Activated T-helper 1 cell treated with Interleukin-2 at 50 U/mL for 16 hours (primary cell): Measurements from ENCODE around the gene MDH1.
"Not testable (repeated sequence)": the region's sequence is repeated elsewhere in the genome, so short reads cannot be mapped to it uniquely, and the experiment has no call there.

Source experiments
- DNase-seq: peaks from one replicate; pipeline ENCODE4 v3.0.0-alpha.2; 2020; ENCODE audit warnings: low read depth

MDH1 gene

DNA sequence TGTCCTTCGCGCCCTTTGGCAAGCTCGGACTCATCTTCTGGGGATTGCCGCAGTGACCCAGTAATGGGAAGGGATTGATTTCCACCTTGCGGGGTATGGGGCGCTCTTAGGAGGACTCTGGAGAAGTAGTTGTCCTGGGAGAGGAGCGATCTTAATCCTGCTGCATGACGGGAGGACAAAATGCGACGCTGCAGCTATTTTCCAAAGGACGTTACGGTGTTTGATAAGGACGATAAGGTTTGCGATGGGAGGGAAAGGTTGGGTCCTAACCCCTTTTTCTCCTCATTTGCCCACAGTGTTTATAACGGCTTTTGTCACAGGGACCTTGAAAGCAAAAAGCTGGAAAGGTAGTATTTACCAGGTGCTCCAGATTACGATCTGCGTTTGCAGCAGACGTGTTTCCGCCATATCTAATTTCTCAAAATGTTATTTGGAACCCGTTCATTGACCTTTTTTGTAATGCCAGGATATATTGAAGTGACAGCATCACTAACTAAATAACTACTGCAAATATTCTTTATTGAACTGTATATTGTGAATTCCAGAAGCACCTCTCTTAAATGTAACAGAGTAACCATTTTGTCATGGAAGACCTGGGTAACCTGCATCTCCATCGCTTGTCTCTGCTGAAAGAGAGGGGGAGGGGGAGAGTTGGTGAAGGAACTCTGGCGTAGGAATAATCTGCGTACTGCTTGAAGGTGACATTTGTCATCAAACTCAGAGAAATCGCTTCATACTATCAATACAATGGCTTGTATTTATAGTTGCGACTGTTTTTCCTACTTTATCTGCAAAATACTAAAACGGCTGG, 590 bp downstream of the MDH1 start:
- DNase-seq, result no peak

- no peak for DNase-seq
Observed at GRCh38 chr2:63590626-63591408, 2.1 kb downstream of the MDH1 start.

DNA sequence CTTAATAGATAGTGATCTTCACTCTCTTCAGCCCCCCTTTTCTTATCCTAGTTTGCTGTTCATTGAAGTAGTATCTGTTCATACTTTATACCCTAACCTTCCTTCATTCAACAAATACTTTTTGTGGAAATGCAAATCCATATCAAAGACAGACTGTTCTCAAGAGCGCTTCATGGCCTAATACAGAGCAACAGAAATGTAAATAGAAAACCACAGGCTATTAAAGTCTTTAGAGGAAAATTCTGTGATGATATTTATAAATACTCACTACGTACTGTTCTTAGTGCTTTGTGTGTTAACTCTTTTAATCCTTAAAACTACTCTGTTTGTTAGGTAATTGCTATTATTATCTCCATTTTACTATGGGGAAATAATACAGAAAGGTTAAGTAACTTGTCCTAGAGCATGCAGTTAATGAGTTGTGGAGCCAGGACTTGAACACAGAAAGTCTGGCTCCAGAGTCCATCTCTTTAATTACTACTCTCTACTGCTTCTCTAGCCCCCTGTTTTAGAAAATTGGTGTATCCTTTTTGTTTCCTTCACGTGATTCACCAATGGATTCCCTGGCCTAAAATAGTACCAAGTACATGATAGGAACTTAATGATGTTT, 2.9 kb downstream of the MDH1 start:
- DNase-seq, result no peak

DNA sequence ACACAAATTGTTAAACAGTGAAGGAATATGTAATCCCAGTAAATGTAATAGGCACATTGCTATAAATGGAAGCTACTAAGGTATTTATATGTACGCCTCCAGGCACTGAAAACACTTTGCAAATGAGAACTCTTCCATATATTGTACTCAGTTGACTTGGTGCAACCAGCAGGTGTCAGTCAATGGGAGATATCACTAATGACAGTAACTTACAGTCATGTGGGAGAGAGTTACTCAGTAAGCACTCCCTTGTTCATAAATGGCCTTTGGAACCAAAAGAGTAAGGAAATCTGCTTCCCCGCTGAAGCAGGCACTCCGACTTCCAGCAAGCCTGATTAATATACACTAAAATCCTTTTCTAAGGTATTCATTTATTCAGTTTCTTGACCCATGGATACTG, 5.9 kb downstream of the MDH1 start:
- no peak for DNase-seq

DNA sequence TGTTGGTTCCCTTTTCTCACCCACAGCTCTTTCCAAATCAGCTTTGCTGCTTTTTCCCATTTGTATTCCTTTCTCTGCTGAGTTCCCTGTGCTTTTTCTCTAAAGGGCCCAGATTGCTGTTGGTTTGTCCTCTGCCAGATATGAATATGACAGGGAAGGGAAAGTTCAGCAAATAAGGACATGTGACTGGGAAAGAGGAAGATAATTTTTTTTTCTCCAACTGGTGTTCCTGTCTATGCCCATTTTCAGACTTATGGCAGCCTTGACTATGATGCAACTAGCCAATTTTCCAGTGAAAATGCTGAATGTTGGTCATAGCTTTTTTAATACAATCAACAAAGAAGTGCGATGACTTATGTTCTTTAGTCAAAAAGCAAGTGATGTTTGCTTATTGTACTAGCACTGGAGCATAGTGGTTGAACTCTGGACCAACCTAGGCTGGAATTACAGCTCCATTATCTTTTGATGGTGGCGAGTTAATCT, 7.7 kb downstream of the MDH1 start:
- no peak for DNase-seq

DNA sequence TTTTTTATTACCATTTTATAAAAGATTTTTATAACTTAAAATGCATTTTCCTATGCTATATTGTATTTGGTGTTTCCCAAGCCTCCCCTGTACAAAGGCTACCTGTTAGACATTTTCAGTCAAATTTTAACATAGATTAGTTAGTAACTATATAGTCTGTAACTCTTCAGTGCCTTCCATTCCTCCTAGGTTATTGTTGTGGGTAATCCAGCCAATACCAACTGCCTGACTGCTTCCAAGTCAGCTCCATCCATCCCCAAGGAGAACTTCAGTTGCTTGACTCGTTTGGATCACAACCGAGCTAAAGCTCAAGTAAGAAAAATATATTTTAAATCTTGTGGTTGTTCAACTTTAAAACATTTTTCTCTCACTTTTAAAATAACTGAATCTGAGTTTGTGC, 10.2 kb downstream of the MDH1 start:
- DNase-seq, result no peak

GRCh38 chr2:63600881-63601460, 12.2 kb downstream of the MDH1 start:
- no peak for DNase-seq

- no peak for DNase-seq
Observed at GRCh38 chr2:63604666-63605065, 15.9 kb downstream of the MDH1 start.

GRCh38 chr2:63608865-63609264, 20.1 kb downstream of the MDH1 start:
- DNase-seq, result not testable (repeated sequence)

DNA sequence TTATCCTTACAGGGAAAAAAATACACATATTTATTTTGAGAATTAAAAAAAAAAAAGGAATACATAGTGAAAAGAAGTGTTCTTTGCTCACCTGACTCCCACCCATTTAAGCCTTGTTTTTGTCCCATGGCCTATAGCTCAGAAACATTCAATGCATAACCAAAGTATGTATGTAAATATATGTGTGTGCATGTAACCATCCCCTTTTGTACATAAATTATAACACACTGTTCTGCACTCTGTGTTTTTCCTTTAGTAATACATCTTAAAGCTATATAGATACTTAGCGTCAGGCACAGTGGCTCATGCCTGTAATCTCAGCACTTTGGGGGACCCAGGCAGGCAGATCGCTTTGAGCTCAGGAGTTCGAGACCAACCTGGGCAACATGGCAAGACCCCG, 21.8 kb downstream of the MDH1 start:
- no peak for DNase-seq

- no peak for DNase-seq
Observed at GRCh38 chr2:63613391-63613901, 24.7 kb downstream of the MDH1 start.

GRCh38 chr2:63614448-63614968, 25.7 kb downstream of the MDH1 start:
- DNase-seq, result no peak

DNA sequence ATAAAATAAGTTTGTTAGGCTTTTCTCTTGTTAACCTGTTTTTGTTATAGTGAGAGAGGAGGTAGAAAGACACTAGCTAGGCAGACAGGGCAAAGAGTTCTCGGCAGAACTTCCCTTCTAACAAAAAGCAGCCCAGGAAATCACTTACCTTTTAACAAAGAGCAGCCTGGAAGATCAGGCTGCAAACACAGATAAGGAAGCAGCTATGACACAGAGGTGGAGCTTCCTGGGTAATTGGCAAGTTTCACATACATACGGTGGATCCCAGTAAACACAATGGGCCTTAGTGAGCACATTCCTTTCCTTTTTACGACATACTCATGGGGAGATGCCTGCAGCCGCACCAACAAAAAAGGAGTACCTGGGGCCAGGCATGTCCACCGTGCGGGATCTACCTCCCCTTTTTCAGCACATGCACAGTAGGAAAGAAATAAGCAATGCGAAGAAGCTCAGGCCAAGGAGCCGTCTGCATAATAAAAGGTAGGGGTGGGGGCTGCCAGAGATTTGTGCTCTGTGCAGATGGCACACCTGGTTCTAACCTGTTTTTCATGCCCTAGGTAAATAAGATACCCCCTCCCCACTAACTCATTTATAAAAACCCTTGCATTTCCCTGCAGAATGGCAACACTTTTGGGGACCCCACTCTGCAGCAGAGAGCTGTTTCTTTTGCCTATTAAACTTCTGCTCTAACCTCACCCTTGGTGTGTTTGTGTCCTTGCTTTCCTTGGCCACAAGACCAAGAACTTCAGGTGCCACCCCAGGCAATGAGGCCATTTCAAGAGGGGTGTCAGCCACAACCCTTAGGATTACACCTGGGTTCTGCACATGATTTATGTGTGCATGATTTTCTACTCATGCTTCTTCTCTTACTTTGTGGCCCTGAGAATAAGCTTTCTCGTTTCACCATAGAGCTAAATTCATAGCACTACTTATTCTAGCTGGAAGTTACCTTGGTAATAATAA, 26.5 kb downstream of the MDH1 start:
- DNase-seq, result no peak

- no peak for DNase-seq
Observed at GRCh38 chr2:63617366-63617765, 28.6 kb downstream of the MDH1 start.

DNA sequence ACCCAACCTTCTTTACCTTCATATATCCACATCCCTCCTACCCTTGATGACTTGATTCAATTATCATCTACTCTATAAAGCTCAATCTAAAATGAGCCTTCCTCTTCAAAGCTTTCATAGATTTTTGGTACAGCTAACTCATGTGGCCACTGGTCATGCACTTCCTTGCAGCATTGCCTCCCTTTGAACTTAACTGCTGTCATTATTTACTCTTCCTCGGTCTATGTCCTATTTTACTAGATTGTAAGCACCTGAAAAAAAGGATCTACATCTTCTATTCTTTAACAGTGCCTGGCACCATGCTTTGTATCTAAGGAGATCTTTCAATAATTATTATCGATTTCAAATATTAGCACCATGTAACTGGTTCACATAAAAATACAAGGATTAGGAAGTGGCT, 30.6 kb downstream of the MDH1 start:
- DNase-seq, result no peak

DNA sequence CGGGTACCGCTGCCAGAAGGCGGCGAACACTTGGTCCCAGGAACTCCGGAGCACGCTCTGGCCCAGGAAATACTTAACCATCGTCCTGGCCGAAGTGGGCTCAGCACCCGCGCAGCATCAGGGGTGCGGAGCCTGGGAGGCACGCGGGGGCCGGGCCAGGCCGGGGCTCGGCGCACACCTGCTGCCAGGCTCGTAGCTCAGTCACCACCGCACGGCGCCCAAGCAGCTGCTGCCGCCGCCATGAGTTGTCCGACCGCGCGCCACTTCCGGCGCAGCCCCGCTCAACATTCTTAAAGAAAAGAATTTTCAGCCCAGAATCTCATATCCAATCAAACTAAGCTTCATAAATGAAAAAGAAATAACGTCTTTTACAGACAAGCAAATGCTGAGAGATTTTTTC, 34.0 kb downstream of the MDH1 start:
- DNase-seq, result no peak

GRCh38 chr2:63623763-63624162, 35.0 kb downstream of the MDH1 start:
- DNase-seq, result not testable (repeated sequence)

GRCh38 chr2:63627866-63628265, 39.1 kb downstream of the MDH1 start:
- no peak for DNase-seq

DNA sequence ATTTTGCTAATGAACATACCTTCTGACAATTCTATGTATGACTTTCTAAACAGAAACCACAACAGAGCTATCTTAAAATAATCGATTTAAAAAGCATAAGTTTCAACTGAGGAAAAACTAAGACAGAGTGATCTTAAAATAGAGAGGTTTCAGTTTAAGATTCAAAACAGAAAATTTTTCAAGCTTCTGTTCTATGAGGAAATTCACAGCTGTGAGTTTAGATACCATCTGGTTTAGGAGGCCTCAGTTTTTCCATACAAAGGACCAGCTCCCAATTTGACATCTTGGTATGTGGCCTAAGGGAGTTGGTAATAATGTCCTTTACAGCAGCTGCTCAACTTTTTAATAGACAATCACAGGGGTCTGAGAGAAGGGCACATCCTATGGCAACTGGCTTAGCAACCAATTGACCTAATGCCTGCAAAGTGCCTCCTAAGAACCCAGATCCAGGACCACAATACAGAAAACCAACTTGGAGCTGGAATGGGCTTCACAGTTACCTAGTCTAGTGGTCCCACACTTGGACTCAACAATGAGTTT, 39.7 kb downstream of the MDH1 start:
- no peak for DNase-seq

GRCh38 chr2:63631501-63631900, 42.7 kb downstream of the MDH1 start:
- no peak for DNase-seq

GRCh38 chr2:63632382-63632781, 43.6 kb downstream of the MDH1 start:
- no peak for DNase-seq
